ENCODE measurements around the gene MYCT1. TPM values are rescaled to one million over a fixed set of nuclear protein-coding genes. Genes with fewer than 3 reads are reported as not detected.

MYCT1 gene
- total and polyA plus RNA-seq, 2 experiments from 2014 or later: 1.9 to 2.5 TPM

- no peak overlapping the region for H3K4me2 ChIP-seq
These were observed 45.7 kb upstream of the MYCT1 start for GRCh38 chr6:152651986-152652385.

More at GRCh38 chr6:152651986-152652385, 45.7 kb upstream of the MYCT1 start:
- Mint-ChIP-seq H3K27me3 (ENCODE audit: insufficient read depth, low read depth, poor library complexity) (peaks cover 5% of the 10 kb centered on the region), H3K9me3 (no peaks in the 10 kb centered on the region), H3K27ac (no peak overlapping the region), H3K36me3 (ENCODE audit: low read depth) (no peaks in the 10 kb centered on the region), H3K4me3 (no peak overlapping the region), H3K4me1 (peaks cover 13% of the 10 kb centered on the region)
- H3K4me3 ChIP-seq: no peak overlapping the region
- H4K20me1 ChIP-seq (replicated peaks; ENCODE audit: insufficient read depth): no peaks in the 10 kb centered on the region
- H3K9me2 ChIP-seq (ENCODE audit: insufficient read depth): 0 out of 2 replicates have a peak, but pooled peaks cover 3% of the 10 kb centered on the region
- TF ChIP-seq CREB1 (CRISPR knock-in tag; IDR thresholded peaks at IDR 0.05; ENCODE audit: low read depth) (no peak), CTCF (conservative IDR thresholded peaks at IDR 0.05; ENCODE audit: low read depth in 2 of 2) (no peak), ZNF114 (CRISPR knock-in tag; IDR thresholded peaks at IDR 0.05) (no peak), ZNF462 (CRISPR knock-in tag; IDR thresholded peaks at IDR 0.05) (no peak), POLR2AphosphoS5 (IDR thresholded peaks at IDR 0.05; ENCODE audit: low read depth) (no peak), EZH2 (IDR thresholded peaks at IDR 0.05; ENCODE audit: low read depth, unreplicated experiment) (no peak), EZH2phosphoT487 (IDR thresholded peaks at IDR 0.05; ENCODE audit: unreplicated experiment) (no peak)
- TF ChIP-seq, protein P1, sequence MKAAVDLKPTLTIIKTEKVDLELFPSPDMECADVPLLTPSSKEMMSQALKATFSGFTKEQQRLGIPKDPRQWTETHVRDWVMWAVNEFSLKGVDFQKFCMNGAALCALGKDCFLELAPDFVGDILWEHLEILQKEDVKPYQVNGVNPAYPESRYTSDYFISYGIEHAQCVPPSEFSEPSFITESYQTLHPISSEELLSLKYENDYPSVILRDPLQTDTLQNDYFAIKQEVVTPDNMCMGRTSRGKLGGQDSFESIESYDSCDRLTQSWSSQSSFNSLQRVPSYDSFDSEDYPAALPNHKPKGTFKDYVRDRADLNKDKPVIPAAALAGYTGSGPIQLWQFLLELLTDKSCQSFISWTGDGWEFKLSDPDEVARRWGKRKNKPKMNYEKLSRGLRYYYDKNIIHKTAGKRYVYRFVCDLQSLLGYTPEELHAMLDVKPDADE (IDR thresholded peaks at IDR 0.05): no peak
- H3K79me2 ChIP-seq (replicated peaks; ENCODE audit: insufficient read depth): no peaks in the 10 kb centered on the region
- no peaks in the 10 kb centered on the region for H3K27me3 ChIP-seq (ENCODE audit: insufficient read depth)
- H3K36me3 ChIP-seq (ENCODE audit: insufficient read depth): no peaks in the 10 kb centered on the region
- ATAC-seq (no peak), DNase-seq (ENCODE audit: low spot score) (no peak)
- H3F3A ChIP-seq (replicated peaks; ENCODE audit: low read depth): no peaks in the 10 kb centered on the region
- H3K4me1 ChIP-seq (ENCODE audit: insufficient read depth): no peaks in the 10 kb centered on the region
- H3K27ac ChIP-seq (ENCODE audit: low read depth): no peak overlapping the region
- peak overlapping the region; percentile 74; the same call in 1 of the 2 replicates for H2AFZ ChIP-seq
